Hepatocyte (in vitro differentiated cells): ENCODE results near the gene POLR2A.

Source experiments
- CTCF ChIP-seq: fragments of 200-600 bp; sonication (generic); IDR thresholded peaks from 2 replicates; pipeline ENCODE4 v1.5.1; 2016; ENCODE audit warnings: antibody characterized with exemption, mild to moderate bottlenecking; ENCODE audit not compliant: poor library complexity
- EZH2 ChIP-seq: fragments of 200-600 bp; sonication (generic); IDR thresholded peaks from 2 replicates; pipeline ENCODE4 v1.6.1; 2016; ENCODE audit warnings: antibody characterized with exemption, mild to moderate bottlenecking, borderline replicate concordance
- EZH2phosphoT487 ChIP-seq: fragments of 200-600 bp; sonication (generic); IDR thresholded peaks from one replicate; pipeline ENCODE4 v1.6.1; 2018; ENCODE audit warnings: antibody characterized with exemption, mild to moderate bottlenecking, low read depth, moderate library complexity; ENCODE audit not compliant: unreplicated experiment, severe bottlenecking

GRCh38 chr17:7495906-7496434 lies 11.8 kb downstream of the POLR2A start:
- TF ChIP-seq CTCF: no peak
- no peak for TF ChIP-seq EZH2phosphoT487
- TF ChIP-seq EZH2: no peak
